Measurements from ENCODE around the gene RB1. TPM values are rescaled to one million over a fixed set of nuclear protein-coding genes. Genes with fewer than 3 reads are reported as not detected.

RB1 gene
- total and polyA plus RNA-seq, 9 of the 15 experiments (the other 6 are each of a cell fraction or from before 2014, with no cell fraction given) = 5.0 to 23.8 (median 17.9) TPM

DNA sequence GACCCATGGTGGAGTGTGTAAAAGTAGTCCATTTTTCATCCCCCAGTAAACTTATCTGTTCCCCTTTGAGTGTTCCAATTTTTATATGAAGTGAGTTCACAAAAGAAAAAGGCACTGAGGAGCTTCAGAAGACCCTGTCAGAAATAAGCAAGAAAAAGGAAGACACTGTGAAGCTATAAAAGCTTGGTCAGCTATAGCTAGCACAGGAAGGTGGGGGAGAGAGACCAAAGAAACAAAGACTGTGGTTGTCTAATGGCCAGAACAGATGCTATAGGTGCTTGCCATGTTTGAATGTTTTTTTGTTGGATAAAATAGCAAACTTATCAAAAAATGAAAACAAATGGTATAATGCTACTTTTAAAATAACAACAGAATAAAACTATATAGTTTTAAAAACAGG lies 182.8 kb downstream of the RB1 start:
- CTCF ChIA-PET (ENCODE audit: low intra/inter-chr PET ratio) = no interaction called here
- in situ Hi-C loops (cut with MboI) = no loop called here
- no peaks in the 10 kb centered on the region for H3K4me1 ChIP-seq (replicated peaks in 1 of 2; ENCODE audit: control insufficient read depth in 2 of 2, insufficient read depth in 2 of 2, low read length in 2 of 2)

More for the DNA sequence above, 182.8 kb downstream of the RB1 start:
- no peak overlapping the region for H3K9ac ChIP-seq (ENCODE audit: insufficient read depth in 1 of 2, low read depth in 2 of 2, low read length in 2 of 2)
- DNase-seq (ENCODE audit: extremely low read depth in 1 of 4, low spot score in 3 of 4) (no peak), FAIRE-seq (no peak), ATAC-seq (no peak)
- H3K4me2 ChIP-seq (ENCODE audit: insufficient read depth, low read length) = no peak overlapping the region
- H2AFZ ChIP-seq (ENCODE audit: low read depth, low read length) = no peak overlapping the region
- no peaks in the 10 kb centered on the region for H3K9me3 ChIP-seq (replicated peaks; ENCODE audit: control insufficient read depth, insufficient read depth, low read depth, low read length)
- TF ChIP-seq ZNF274 (IDR thresholded peaks at IDR 0.05; ENCODE audit: borderline replicate concordance, low read depth, low read length) (no peak), RBM17 (IDR thresholded peaks at IDR 0.05; ENCODE audit: borderline replicate concordance, low read depth, low read length) (no peak), ZNF584 (CRISPR knock-in tag; IDR thresholded peaks at IDR 0.05; ENCODE audit: low read depth) (no peak), MED1 (CRISPR knock-in tag; IDR thresholded peaks at IDR 0.05; ENCODE audit: borderline replicate concordance) (no peak), JUND (IDR thresholded peaks at IDR 0.05; ENCODE audit: borderline replicate concordance, low read depth, low read length) (no peak), JUND (tag; IDR thresholded peaks at IDR 0.05; ENCODE audit: borderline replicate concordance, low read depth, low read length) (no peak), MTA2 (IDR thresholded peaks at IDR 0.05; ENCODE audit: low read depth) (no peak), LEF1 (IDR thresholded peaks at IDR 0.05) (no peak), SIX5 (IDR thresholded peaks at IDR 0.05; ENCODE audit: borderline replicate concordance in 1 of 2, insufficient read depth in 1 of 2, low read depth in 1 of 2, low read length in 2 of 2) (no peak), ZBTB1 (CRISPR knock-in tag; IDR thresholded peaks at IDR 0.05; ENCODE audit: borderline replicate concordance, low read depth) (no peak), ZNF253 (CRISPR knock-in tag; conservative IDR thresholded peaks at IDR 0.05) (no peak)
- TF ChIP-seq, protein P1, sequence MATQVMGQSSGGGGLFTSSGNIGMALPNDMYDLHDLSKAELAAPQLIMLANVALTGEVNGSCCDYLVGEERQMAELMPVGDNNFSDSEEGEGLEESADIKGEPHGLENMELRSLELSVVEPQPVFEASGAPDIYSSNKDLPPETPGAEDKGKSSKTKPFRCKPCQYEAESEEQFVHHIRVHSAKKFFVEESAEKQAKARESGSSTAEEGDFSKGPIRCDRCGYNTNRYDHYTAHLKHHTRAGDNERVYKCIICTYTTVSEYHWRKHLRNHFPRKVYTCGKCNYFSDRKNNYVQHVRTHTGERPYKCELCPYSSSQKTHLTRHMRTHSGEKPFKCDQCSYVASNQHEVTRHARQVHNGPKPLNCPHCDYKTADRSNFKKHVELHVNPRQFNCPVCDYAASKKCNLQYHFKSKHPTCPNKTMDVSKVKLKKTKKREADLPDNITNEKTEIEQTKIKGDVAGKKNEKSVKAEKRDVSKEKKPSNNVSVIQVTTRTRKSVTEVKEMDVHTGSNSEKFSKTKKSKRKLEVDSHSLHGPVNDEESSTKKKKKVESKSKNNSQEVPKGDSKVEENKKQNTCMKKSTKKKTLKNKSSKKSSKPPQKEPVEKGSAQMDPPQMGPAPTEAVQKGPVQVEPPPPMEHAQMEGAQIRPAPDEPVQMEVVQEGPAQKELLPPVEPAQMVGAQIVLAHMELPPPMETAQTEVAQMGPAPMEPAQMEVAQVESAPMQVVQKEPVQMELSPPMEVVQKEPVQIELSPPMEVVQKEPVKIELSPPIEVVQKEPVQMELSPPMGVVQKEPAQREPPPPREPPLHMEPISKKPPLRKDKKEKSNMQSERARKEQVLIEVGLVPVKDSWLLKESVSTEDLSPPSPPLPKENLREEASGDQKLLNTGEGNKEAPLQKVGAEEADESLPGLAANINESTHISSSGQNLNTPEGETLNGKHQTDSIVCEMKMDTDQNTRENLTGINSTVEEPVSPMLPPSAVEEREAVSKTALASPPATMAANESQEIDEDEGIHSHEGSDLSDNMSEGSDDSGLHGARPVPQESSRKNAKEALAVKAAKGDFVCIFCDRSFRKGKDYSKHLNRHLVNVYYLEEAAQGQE (IDR thresholded peaks at IDR 0.05; ENCODE audit: borderline replicate concordance) = no peak
- TF ChIP-seq, protein P1 (CRISPR knock-in tag; IDR thresholded peaks at IDR 0.05; ENCODE audit: low read depth) = no peak
- H3K4me3 ChIP-seq = no peak overlapping the region
- H3K27me3 ChIP-seq (ENCODE audit: control insufficient read depth in 2 of 2, insufficient read depth in 2 of 2, low read length in 2 of 2) = no peaks in the 10 kb centered on the region
- no peak overlapping the region for H3K27ac ChIP-seq (ENCODE audit: extremely low read depth, low read depth, low read length)
- H4K20me1 ChIP-seq (replicated peaks; ENCODE audit: control insufficient read depth, insufficient read depth, low read length) = no peaks in the 10 kb centered on the region
- no peaks in the 10 kb centered on the region for H3K9me1 ChIP-seq (ENCODE audit: control insufficient read depth, insufficient read depth, low read length)
- H3K36me3 ChIP-seq (ENCODE audit: control insufficient read depth, insufficient read depth, low read length) = no peaks in the 10 kb centered on the region
- H3K79me2 ChIP-seq (ENCODE audit: control insufficient read depth, insufficient read depth, low read length) = no peaks in the 10 kb centered on the region
- POLR2A ChIA-PET = no interaction called here
- intact Hi-C loops (cut with micrococcal nuclease) = no loop called here
- no TSS peak for BruUV-seq (replicated peaks)

Data from K562 (cell line).